Thyroid gland (tissue), 4 donors: ENCODE results near the gene IRAK3. TPM values are rescaled to one million over a fixed set of nuclear protein-coding genes. Genes with fewer than 3 reads are reported as not detected.
"Not testable (repeated sequence)": the region's sequence is repeated elsewhere in the genome, so short reads cannot be mapped to it uniquely, and the experiment has no call there.

Experiments
- DNase-seq, 2 donors: peaks; one replicate each; pipeline ENCODE4 v3.0.0-alpha.2; 2019
- H3K27ac ChIP-seq, 3 donors: fragments of 200-600 bp; sonication (generic); 1 replicate in 2 of 3; 2 replicates in 1 of 3; pipeline ENCODE4 v1.5.1; 2016 to 2019; ENCODE audit warnings: mild to moderate bottlenecking in 1 of 3, moderate library complexity in 1 of 3
- H3K27me3 ChIP-seq: fragments of 200-600 bp; sonication (generic); one replicate; pipeline ENCODE4 v1.5.1; 2019
- H3K36me3 ChIP-seq, 2 donors: fragments of 200-600 bp; sonication (generic); one replicate each; pipeline ENCODE4 v1.5.1; 2016 to 2019
- H3K4me1 ChIP-seq, 2 donors: fragments of 200-600 bp; sonication (generic); one replicate each; pipeline ENCODE4 v1.5.1; 2017 to 2019
- H3K4me3 ChIP-seq, 3 donors: fragments of 200-600 bp; sonication (generic); replicated peaks in 1 of 3; 1 replicate in 2 of 3; 2 replicates in 1 of 3; pipeline ENCODE4 v1.5.1; 2016; ENCODE audit warnings: mild to moderate bottlenecking in 1 of 3
- H3K9me3 ChIP-seq: fragments of 200-600 bp; sonication (generic); one replicate; pipeline ENCODE4 v1.5.1; 2017
- CTCF ChIP-seq, 6 experiments: fragments of 200-600 bp in 3 of 6; fragments of 450-650 bp in 3 of 6; sonication (generic) in 3 of 6; IDR thresholded peaks; one replicate each; pipeline ENCODE4 v1.5.1; 2016 to 2019; ENCODE audit warnings: antibody characterized with exemption in 6 of 6, mild to moderate bottlenecking in 2 of 6, inconsistent platforms in 1 of 6, moderate library complexity in 1 of 6
- POLR2A ChIP-seq, 2 donors: fragments of 450-650 bp; IDR thresholded peaks; one replicate each; pipeline ENCODE4 v1.6.1; 2017; ENCODE audit warnings: antibody characterized with exemption in 2 of 2, mild to moderate bottlenecking in 2 of 2, moderate library complexity in 1 of 2
- WGBS, 2 donors: methylation state at CpG; one replicate each; pipeline ENCODE4 v1.1.5; 2017; 5-methylcytosine and 5-hydroxymethylcytosine counted together
- intact Hi-C: fragments of 100-400 bp; cut with DNase I; formaldehyde crosslinking; loops from one replicate; pipeline ENCODE4 v1.15.1; 2023
- total RNA-seq, 4 donors: library from RNA; depleted of rRNA; stranded (reverse); fragments of >200 nt; gene quantifications; one replicate each; pipeline ENCODE4 v1.2.3, GENCODE V29; 2016

IRAK3 gene
- total RNA-seq, 4 donors from 2014 or later, result 8.0 to 26.6 (median 17.6) TPM

DNA sequence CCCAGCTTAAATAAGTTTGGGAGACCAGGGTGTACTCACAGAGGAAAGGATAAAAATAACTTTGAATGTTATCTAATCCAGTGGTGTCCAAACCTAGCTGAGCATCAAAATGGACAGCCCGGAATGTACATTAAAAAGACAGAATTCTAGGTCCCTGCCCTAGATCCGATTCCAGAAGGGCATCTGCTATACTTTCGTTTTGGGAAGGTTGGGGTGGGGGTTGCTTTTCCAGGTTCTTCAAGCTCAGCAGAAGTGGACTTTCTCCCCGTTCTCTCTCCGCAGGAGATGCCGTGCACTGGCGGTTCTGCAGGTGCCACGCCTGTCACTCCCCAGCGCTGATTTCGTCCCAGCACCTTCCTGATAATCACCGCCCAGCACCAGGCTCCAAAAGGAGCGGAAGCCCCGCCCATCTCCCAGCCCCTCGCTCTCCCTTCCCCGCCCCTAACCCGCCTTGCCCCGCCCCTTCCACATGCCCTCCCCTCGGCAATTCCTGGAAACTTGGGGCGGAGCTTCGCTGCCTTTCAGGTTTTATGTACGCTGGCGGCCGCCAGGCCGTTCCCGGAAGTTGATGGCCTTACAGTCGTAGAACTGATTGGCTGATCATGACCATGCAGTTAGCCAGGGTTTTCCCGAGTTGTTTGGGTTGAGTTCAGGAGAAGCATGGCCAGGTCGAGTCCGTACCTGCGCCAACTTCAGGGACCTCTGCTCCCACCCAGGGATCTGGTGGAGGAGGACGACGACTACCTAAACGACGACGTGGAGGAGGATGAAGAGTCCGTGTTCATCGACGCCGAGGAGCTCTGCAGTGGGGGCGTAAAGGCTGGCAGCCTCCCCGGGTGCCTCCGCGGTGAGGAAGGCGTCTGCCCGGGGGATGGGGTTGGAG lies 113.2 kb downstream of the IRAK3 start, which contains the start of gene HELB:
Gene HELB (plus strand): TSS at position 550 of the 883 bp plus-strand sequence. CDS start 111 bp downstream, at position 661.
- Histone ChIP-seq H3K27me3 (no peaks in the 10 kb centered on the region), H3K4me3 (peak within 1 kb of the TSS; percentile 50 to 63 (median 51)), H3K27ac (peak within 1 kb of the TSS in 2 of 3 donors; percentile 24 to 52), H3K4me1 (peaks cover 0 to 6% of the 10 kb centered on the region in 2 donors), H3K9me3 (no peaks in the 10 kb centered on the region), H3K36me3 (no peaks in the 10 kb centered on the region)
- intact Hi-C loops, result no loop called here
- DNase-seq, result peak; percentile 98 to 99
- 0 to 2% methylated on average over 43 to 45 of the region's 45 CpGs for WGBS, 2 donors
- TF ChIP-seq POLR2A (IDR thresholded peaks at IDR 0.05) (peak in 1 of 2 donors; percentile 73), CTCF (IDR thresholded peaks at IDR 0.05) (peak in 1 of 6 experiments; percentile 10)

GRCh38 chr12:66302827-66303169 lies 113.8 kb downstream of the IRAK3 start:
- TF ChIP-seq POLR2A (IDR thresholded peaks at IDR 0.05) (no peak), CTCF (IDR thresholded peaks at IDR 0.05) (no peak)
- WGBS, 2 donors, result 23 to 29% methylated on average over 6 of the region's 6 CpGs
- Histone ChIP-seq H3K4me1 (peaks cover 0 to 6% of the 10 kb centered on the region in 2 donors), H3K27me3 (no peaks in the 10 kb centered on the region), H3K4me3 (peak overlapping the region; percentile 50 to 59 (median 51)), H3K27ac (peak overlapping the region in 2 of 3 donors; percentile 24 to 52), H3K9me3 (no peaks in the 10 kb centered on the region), H3K36me3 (no peaks in the 10 kb centered on the region)
- DNase-seq, result no peak
- intact Hi-C loops, result no loop called here

GRCh38 chr12:66303316-66303804 lies 114.3 kb downstream of the IRAK3 start:
- intact Hi-C loops, H3K4me1 ChIP-seq, H3K4me3 ChIP-seq, H3K27ac ChIP-seq, DNase-seq, H3K27me3 ChIP-seq, H3K36me3 ChIP-seq, H3K9me3 ChIP-seq: not testable (repeated sequence)
- 81 to 83% methylated on average over 14 of the region's 14 CpGs for WGBS, 2 donors

Other genes starting within 250 kb of the IRAK3 start
- 10 to 100 TPM in 1 of 4 donors, 1 to 10 TPM in 3; 4.5 to 15.0 (median 6.3) TPM for gene LLPH, start 58.5 kb upstream of the IRAK3 start, total RNA-seq
- gene TMBIM4, start 19.2 kb upstream of the IRAK3 start, total RNA-seq, result 100 to 1,000 TPM; 186 to 322 (median 242) TPM
- gene HELB, start 113.3 kb downstream of the IRAK3 start, total RNA-seq, result 1 to 10 TPM; 5.1 to 6.6 (median 5.9) TPM